Measurements from ENCODE around the gene PTPN4.

PTPN4 gene

GRCh38 chr2:119765433-119766002 is 5.8 kb downstream of the PTPN4 start:
- no peak for DNase-seq (ENCODE audit: extremely low read depth, low read depth)
- TF ChIP-seq CTCF (IDR thresholded peaks at IDR 0.05; ENCODE audit: low read depth, low read length), result no peak

GRCh38 chr2:119766944-119767343 is 7.2 kb downstream of the PTPN4 start:
- TF ChIP-seq CTCF (IDR thresholded peaks at IDR 0.05; ENCODE audit: low read depth, low read length), result no peak
- no peak for DNase-seq (ENCODE audit: extremely low read depth, low read depth)

GRCh38 chr2:119768742-119769141 is 9.0 kb downstream of the PTPN4 start:
- no peak for DNase-seq (ENCODE audit: extremely low read depth, low read depth)
- TF ChIP-seq CTCF (IDR thresholded peaks at IDR 0.05; ENCODE audit: low read depth, low read length), result no peak

- no peak for TF ChIP-seq CTCF (IDR thresholded peaks at IDR 0.05; ENCODE audit: low read depth, low read length)
- no peak for DNase-seq (ENCODE audit: extremely low read depth, low read depth)
These were observed 9.9 kb downstream of the PTPN4 start for GRCh38 chr2:119769645-119770044.

GRCh38 chr2:119771331-119771730 is 11.6 kb downstream of the PTPN4 start:
- no peak for TF ChIP-seq CTCF (IDR thresholded peaks at IDR 0.05; ENCODE audit: low read depth, low read length)
- no peak for DNase-seq (ENCODE audit: extremely low read depth, low read depth)

- TF ChIP-seq CTCF (IDR thresholded peaks at IDR 0.05; ENCODE audit: low read depth, low read length), result no peak
- DNase-seq (ENCODE audit: extremely low read depth, low read depth), result no peak
These were observed 12.4 kb downstream of the PTPN4 start for GRCh38 chr2:119772128-119772527.

- no peak for TF ChIP-seq CTCF (IDR thresholded peaks at IDR 0.05; ENCODE audit: low read depth, low read length)
- DNase-seq (ENCODE audit: extremely low read depth, low read depth), result no peak
These were observed 13.0 kb downstream of the PTPN4 start for GRCh38 chr2:119772767-119773166.
